ENCODE measurements around the gene AGL. TPM values are rescaled to one million over a fixed set of nuclear protein-coding genes. Genes with fewer than 3 reads are reported as not detected.
"Not testable (repeated sequence)": the region's sequence is repeated elsewhere in the genome, so short reads cannot be mapped to it uniquely, and the experiment has no call there.

The AGL gene
- total RNA-seq, 2 experiments from 2014 or later: 12.1 to 15.1 TPM

GRCh38 chr1:99934801-99935200 lies 84.6 kb downstream of the AGL start:
- no peak overlapping the region for H3K27ac Mint-ChIP-seq

GRCh38 chr1:99935534-99935933 lies 85.4 kb downstream of the AGL start:
- CTCF ChIA-PET: no interaction called here
- peaks cover 2% of the 10 kb centered on the region for H3K9me3 Mint-ChIP-seq (ENCODE audit: low read depth)
- no peak for ATAC-seq

More at GRCh38 chr1:99934801-99935200, 84.6 kb downstream of the AGL start:
- H3K4me1 Mint-ChIP-seq: no peaks in the 10 kb centered on the region
- ATAC-seq (no peak), DNase-seq (no peak)
- peaks cover 2% of the 10 kb centered on the region for H3K9me3 Mint-ChIP-seq (ENCODE audit: low read depth)
- peaks cover 7% of the 10 kb centered on the region for H3K27me3 Mint-ChIP-seq
- no peaks in the 10 kb centered on the region for H3K36me3 Mint-ChIP-seq
- CTCF ChIA-PET: no interaction called here
- H3K4me3 Mint-ChIP-seq: no peak overlapping the region

GRCh38 chr1:99936071-99936470 lies 85.9 kb downstream of the AGL start:
- H3K4me3 Mint-ChIP-seq: no peak overlapping the region
- H3K27me3 Mint-ChIP-seq: peaks cover 4% of the 10 kb centered on the region
- ATAC-seq (no peak), DNase-seq (no peak)
- H3K36me3 Mint-ChIP-seq: no peaks in the 10 kb centered on the region
- H3K4me1 Mint-ChIP-seq: no peaks in the 10 kb centered on the region
- H3K27ac Mint-ChIP-seq: no peak overlapping the region
- CTCF ChIA-PET: no interaction called here
- peaks cover 2% of the 10 kb centered on the region for H3K9me3 Mint-ChIP-seq (ENCODE audit: low read depth)

More at GRCh38 chr1:99935534-99935933, 85.4 kb downstream of the AGL start:
- no peak overlapping the region for H3K4me3 Mint-ChIP-seq
- peaks cover 4% of the 10 kb centered on the region for H3K27me3 Mint-ChIP-seq
- no peak overlapping the region for H3K27ac Mint-ChIP-seq
- H3K36me3 Mint-ChIP-seq: no peaks in the 10 kb centered on the region
- no peaks in the 10 kb centered on the region for H3K4me1 Mint-ChIP-seq
- DNase-seq: no peak

- no peak for DNase-seq
- CTCF ChIA-PET: no interaction called here
- H3K27me3 Mint-ChIP-seq: peaks cover 6% of the 10 kb centered on the region
- no peaks in the 10 kb centered on the region for H3K4me1 Mint-ChIP-seq
- H3K9me3 Mint-ChIP-seq (ENCODE audit: low read depth): no peaks in the 10 kb centered on the region
- ATAC-seq: no peak
- no peak overlapping the region for H3K27ac Mint-ChIP-seq
- H3K4me3 Mint-ChIP-seq: no peak overlapping the region
- H3K36me3 Mint-ChIP-seq: no peaks in the 10 kb centered on the region
Measured at GRCh38 chr1:99942723-99943122, 92.6 kb downstream of the AGL start.

GRCh38 chr1:99943223-99943794 lies 93.1 kb downstream of the AGL start:
- no peak overlapping the region for H3K4me3 Mint-ChIP-seq
- no peak overlapping the region for H3K27ac Mint-ChIP-seq
- no peaks in the 10 kb centered on the region for H3K9me3 Mint-ChIP-seq (ENCODE audit: low read depth)
- no peak for ATAC-seq
- peaks cover 6% of the 10 kb centered on the region for H3K27me3 Mint-ChIP-seq
- no peaks in the 10 kb centered on the region for H3K4me1 Mint-ChIP-seq
- no peak for DNase-seq
- CTCF ChIA-PET: no interaction called here
- H3K36me3 Mint-ChIP-seq: no peaks in the 10 kb centered on the region

- H3K27ac Mint-ChIP-seq: no peak overlapping the region
- CTCF ChIA-PET: no interaction called here
- H3K4me3 Mint-ChIP-seq: no peak overlapping the region
- no peak for DNase-seq
- ATAC-seq: no peak
- no peaks in the 10 kb centered on the region for H3K9me3 Mint-ChIP-seq (ENCODE audit: low read depth)
- no peaks in the 10 kb centered on the region for H3K36me3 Mint-ChIP-seq
- H3K27me3 Mint-ChIP-seq: peaks cover 6% of the 10 kb centered on the region
- H3K4me1 Mint-ChIP-seq: no peaks in the 10 kb centered on the region
Measured at GRCh38 chr1:99944192-99944591, 94.0 kb downstream of the AGL start.

- H3K27me3 Mint-ChIP-seq: peaks cover 6% of the 10 kb centered on the region
- no peaks in the 10 kb centered on the region for H3K4me1 Mint-ChIP-seq
- H3K4me3 Mint-ChIP-seq: no peak overlapping the region
- no peaks in the 10 kb centered on the region for H3K36me3 Mint-ChIP-seq
- no peak for ATAC-seq
- CTCF ChIA-PET: no interaction called here
- H3K9me3 Mint-ChIP-seq (ENCODE audit: low read depth): no peaks in the 10 kb centered on the region
- DNase-seq: no peak
- no peak overlapping the region for H3K27ac Mint-ChIP-seq
Measured at GRCh38 chr1:99945174-99945573, 95.0 kb downstream of the AGL start.

GRCh38 chr1:99950486-99950885 lies 100.3 kb downstream of the AGL start:
- DNase-seq: no peak
- Mint-ChIP-seq H3K9me3 (ENCODE audit: low read depth) (no peaks in the 10 kb centered on the region), H3K36me3 (no peaks in the 10 kb centered on the region), H3K4me3 (no peak overlapping the region), H3K4me1 (no peaks in the 10 kb centered on the region), H3K27me3 (no peaks in the 10 kb centered on the region), H3K27ac (no peak overlapping the region)
- CTCF ChIA-PET: no interaction called here
- no peak for ATAC-seq

GRCh38 chr1:99952522-99952921 lies 102.4 kb downstream of the AGL start:
- Mint-ChIP-seq H3K4me3 (no peak overlapping the region), H3K27ac (no peak overlapping the region), H3K36me3 (no peaks in the 10 kb centered on the region), H3K27me3 (no peaks in the 10 kb centered on the region), H3K4me1 (no peaks in the 10 kb centered on the region), H3K9me3 (ENCODE audit: low read depth) (no peaks in the 10 kb centered on the region)
- CTCF ChIA-PET: interaction anchor here (0.7 kb wide), 1 partner anchor 12 kb away, joined by 3 read pairs; no protein-coding TSS in a partner anchor
- ATAC-seq (no peak), DNase-seq (no peak)

- H3K4me3 Mint-ChIP-seq: no peak overlapping the region
- no peak overlapping the region for H3K27ac Mint-ChIP-seq
- DNase-seq (no peak), ATAC-seq (no peak)
- H3K27me3 Mint-ChIP-seq: no peaks in the 10 kb centered on the region
- H3K36me3 Mint-ChIP-seq: no peaks in the 10 kb centered on the region
- CTCF ChIA-PET: no interaction called here
- no peaks in the 10 kb centered on the region for H3K4me1 Mint-ChIP-seq
- H3K9me3 Mint-ChIP-seq (ENCODE audit: low read depth): no peaks in the 10 kb centered on the region
Measured at GRCh38 chr1:99955375-99955774, 105.2 kb downstream of the AGL start.

- Mint-ChIP-seq H3K4me1 (no peaks in the 10 kb centered on the region), H3K27ac (no peak overlapping the region), H3K27me3 (no peaks in the 10 kb centered on the region), H3K4me3 (no peak overlapping the region), H3K36me3 (no peaks in the 10 kb centered on the region), H3K9me3 (ENCODE audit: low read depth) (no peaks in the 10 kb centered on the region)
- DNase-seq (no peak), ATAC-seq (no peak)
- CTCF ChIA-PET: no interaction called here
Measured at GRCh38 chr1:99956755-99957154, 106.6 kb downstream of the AGL start.

GRCh38 chr1:99957818-99958217 lies 107.7 kb downstream of the AGL start:
- no peaks in the 10 kb centered on the region for H3K27me3 Mint-ChIP-seq
- no peaks in the 10 kb centered on the region for H3K9me3 Mint-ChIP-seq (ENCODE audit: low read depth)
- H3K4me3 Mint-ChIP-seq: no peak overlapping the region
- no peak overlapping the region for H3K27ac Mint-ChIP-seq
- DNase-seq: no peak
- H3K4me1 Mint-ChIP-seq: no peaks in the 10 kb centered on the region
- no peaks in the 10 kb centered on the region for H3K36me3 Mint-ChIP-seq
- no peak for ATAC-seq
- CTCF ChIA-PET: no interaction called here

GRCh38 chr1:99959189-99959705 lies 109.1 kb downstream of the AGL start:
- H3K4me3 Mint-ChIP-seq; ATAC-seq; H3K27me3 Mint-ChIP-seq; H3K9me3 Mint-ChIP-seq (ENCODE audit: low read depth); DNase-seq; H3K4me1 Mint-ChIP-seq; CTCF ChIA-PET; H3K27ac Mint-ChIP-seq; H3K36me3 Mint-ChIP-seq: not testable (repeated sequence)

- H3K27ac Mint-ChIP-seq; H3K4me3 Mint-ChIP-seq; DNase-seq; ATAC-seq; CTCF ChIA-PET; H3K4me1 Mint-ChIP-seq; H3K27me3 Mint-ChIP-seq; H3K36me3 Mint-ChIP-seq; H3K9me3 Mint-ChIP-seq (ENCODE audit: low read depth): not testable (repeated sequence)
Measured at GRCh38 chr1:99960260-99960659, 110.1 kb downstream of the AGL start.
